Left renal cortex interstitium (tissue), 4 donors: ENCODE results near the gene CHMP1B. TPM values are rescaled to one million over a fixed set of nuclear protein-coding genes. Genes with fewer than 3 reads are reported as not detected.
"Not testable (repeated sequence)": the region's sequence is repeated elsewhere in the genome, so short reads cannot be mapped to it uniquely, and the experiment has no call there.

ENCODE experiments used
- DNase-seq, 4 donors: peaks; one replicate each; pipeline ENCODE4 v3.0.0-alpha.2; 2013; ENCODE audit warnings: low read depth in 4 of 4, low spot score in 2 of 4, missing footprints in 1 of 4
- polyA plus RNA-seq, 4 donors: library from polyadenylated mRNA; unstranded; fragments of 120-200 nt; gene quantifications; one replicate each; pipeline ENCODE4 v1.2.1, GENCODE V29; 2013; ENCODE audit not compliant: insufficient read length in 4 of 4

Gene CHMP1B
- polyA plus RNA-seq, 4 donors = 44.7 to 51.2 (median 47.8) TPM

- no peak for DNase-seq
Observed at GRCh38 chr18:11839556-11839955, 11.7 kb upstream of the CHMP1B start.

- DNase-seq = no peak
Observed at GRCh38 chr18:11840493-11840892, 10.7 kb upstream of the CHMP1B start.

- no peak for DNase-seq
Observed at GRCh38 chr18:11842562-11842961, 8.7 kb upstream of the CHMP1B start.

- no peak for DNase-seq
Observed at GRCh38 chr18:11844436-11844835, 6.8 kb upstream of the CHMP1B start.

- no peak for DNase-seq
Observed at GRCh38 chr18:11845654-11846053, 5.6 kb upstream of the CHMP1B start.

- DNase-seq = no peak
Observed at GRCh38 chr18:11847811-11848210, 3.4 kb upstream of the CHMP1B start.

- DNase-seq = no peak
Observed at GRCh38 chr18:11849279-11849678, 1.9 kb upstream of the CHMP1B start.

GRCh38 chr18:11849841-11850634 is 1.2 kb upstream of the CHMP1B start:
- peak in 2 of 4 donors; percentile 36 to 45 for DNase-seq

- DNase-seq = peak in 3 of 4 donors; percentile 56 to 80 (median 61)
Observed at GRCh38 chr18:11850821-11851145, 430 bp upstream of the CHMP1B start.

GRCh38 chr18:11851806-11852337 is 659 bp downstream of the CHMP1B start:
- peak in 1 of 4 donors; percentile 28 for DNase-seq

GRCh38 chr18:11854554-11854953 is 3.3 kb downstream of the CHMP1B start:
- DNase-seq = not testable (repeated sequence)

GRCh38 chr18:11857177-11857887 is 6.1 kb downstream of the CHMP1B start:
- DNase-seq = peak in 2 of 4 donors; percentile 41 to 51

GRCh38 chr18:11859282-11859830 is 8.1 kb downstream of the CHMP1B start:
- no peak for DNase-seq

- no peak for DNase-seq
Observed at GRCh38 chr18:11859903-11860407, 8.7 kb downstream of the CHMP1B start.

- no peak for DNase-seq
Observed at GRCh38 chr18:11860594-11861450, 9.6 kb downstream of the CHMP1B start.

GRCh38 chr18:11861583-11862288 is 10.5 kb downstream of the CHMP1B start:
- no peak for DNase-seq

- DNase-seq = no peak
Observed at GRCh38 chr18:11862468-11863137, 11.4 kb downstream of the CHMP1B start.

- no peak for DNase-seq
Observed at GRCh38 chr18:11864471-11864870, 13.3 kb downstream of the CHMP1B start.

GRCh38 chr18:11865071-11865470 is 13.9 kb downstream of the CHMP1B start:
- DNase-seq = no peak
